GM18520 (cell line): Measurements from ENCODE around the gene PYM1.

ENCODE experiments used
- ATAC-seq: cut with Tn5 transposase; IDR thresholded peaks from one replicate; pipeline ENCODE4 v1.9.1; 2021; ENCODE audit not compliant: unreplicated experiment

PYM1 gene

GRCh38 chr12:55927588-55928502 lies at the start of gene PYM1:
Gene PYM1, minus strand, starts transcription at chr12:55927894. Its CDS starts 133 bp downstream, at chr12:55927761.
- peak; percentile 32 for ATAC-seq

- no peak for ATAC-seq
Measured at GRCh38 chr12:55974308-55974730, 46.6 kb upstream of the PYM1 start.

GRCh38 chr12:55973599-55974307 lies 46.1 kb upstream of the PYM1 start, which contains the start of gene RAB5B:
Gene RAB5B, plus strand, starts transcription at chr12:55974078. Its CDS starts 12,883 bp downstream, at chr12:55986961.
- peak; percentile 92 for ATAC-seq

GRCh38 chr12:55972911-55973598 lies 45.4 kb upstream of the PYM1 start:
- ATAC-seq, result no peak

GRCh38 chr12:55972456-55972855 lies 44.8 kb upstream of the PYM1 start:
- no peak for ATAC-seq

- no peak for ATAC-seq
Measured at GRCh38 chr12:55972042-55972441, 44.3 kb upstream of the PYM1 start.

GRCh38 chr12:55970775-55971174 lies 43.1 kb upstream of the PYM1 start:
- ATAC-seq, result no peak

- ATAC-seq, result no peak
Measured at GRCh38 chr12:55969356-55969755, 41.7 kb upstream of the PYM1 start.

- ATAC-seq, result peak; percentile 89
Measured at GRCh38 chr12:55966408-55967281, 39.0 kb upstream of the PYM1 start, which contains the start of gene CDK2. Gene CDK2, plus strand, starts transcription at chr12:55966830. Its CDS starts 179 bp downstream, at chr12:55967009.

- no peak for ATAC-seq
Measured at GRCh38 chr12:55965941-55966407, 38.3 kb upstream of the PYM1 start, which contains the start of gene PMEL. Gene PMEL, minus strand, starts transcription at chr12:55966042. Its CDS starts 31 bp downstream, at chr12:55966011.

- no peak for ATAC-seq
Measured at GRCh38 chr12:55965240-55965639, 37.5 kb upstream of the PYM1 start.

GRCh38 chr12:55963760-55964159 lies 36.1 kb upstream of the PYM1 start:
- ATAC-seq, result no peak

GRCh38 chr12:55957106-55957859 lies 29.6 kb upstream of the PYM1 start:
- ATAC-seq, result no peak

GRCh38 chr12:55955800-55956508 lies 28.3 kb upstream of the PYM1 start:
- ATAC-seq, result no peak

- ATAC-seq, result no peak
Measured at GRCh38 chr12:55955344-55955743, 27.6 kb upstream of the PYM1 start.

- ATAC-seq, result no peak
Measured at GRCh38 chr12:55946553-55946952, 18.9 kb upstream of the PYM1 start.

GRCh38 chr12:55942577-55943136 lies 15.0 kb upstream of the PYM1 start:
- no peak for ATAC-seq

GRCh38 chr12:55942055-55942454 lies 14.4 kb upstream of the PYM1 start:
- no peak for ATAC-seq
